ENCODE measurements around the gene ALKAL2.

The ALKAL2 gene

DNA sequence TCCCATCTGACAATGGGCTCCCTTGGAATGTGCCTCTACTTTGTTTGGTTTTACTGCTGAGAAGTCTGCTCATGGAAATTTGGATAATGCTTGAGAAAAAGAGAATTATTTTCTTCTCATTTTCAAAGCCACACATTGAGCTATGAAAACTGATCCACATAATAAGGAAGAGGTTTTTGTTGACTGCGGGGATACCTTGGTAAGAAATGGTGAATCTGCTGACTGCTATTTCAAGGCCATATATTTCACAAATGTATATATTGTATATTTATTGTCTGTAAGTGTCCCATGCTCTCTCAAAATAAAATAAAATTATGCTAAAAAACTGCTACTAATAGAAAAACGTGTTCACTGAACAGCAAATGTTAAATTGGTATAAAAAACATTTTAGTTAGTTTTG lies 39.2 kb downstream of the ALKAL2 start:
- DNase-seq (ENCODE audit: low read depth in 1 of 2, low spot score in 1 of 2), result no peak

- peak in 1 of 2 donors; percentile 29 for DNase-seq (ENCODE audit: low read depth in 1 of 2, low spot score in 1 of 2)
Measured at GRCh38 chr2:246489-247144, 41.3 kb downstream of the ALKAL2 start.

DNA sequence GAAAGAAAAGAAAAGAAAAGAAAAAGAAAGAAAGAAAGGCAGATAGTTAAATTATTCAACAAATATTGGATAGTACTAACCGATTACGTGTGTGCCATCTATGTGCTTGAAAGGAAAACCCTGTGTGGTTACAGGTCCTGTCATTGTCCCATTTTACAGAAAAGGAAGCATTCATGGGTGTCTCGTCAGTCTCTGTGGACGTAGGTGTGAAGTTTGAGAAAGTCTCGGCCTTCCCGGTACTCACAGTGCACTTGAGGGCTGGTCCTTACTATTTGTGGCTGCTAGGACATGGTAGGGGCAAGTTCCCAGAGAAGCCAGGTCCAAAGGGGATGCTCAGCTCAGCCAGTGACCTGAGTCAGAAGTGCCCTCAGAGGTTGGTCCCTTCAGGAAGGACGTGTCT lies 43.3 kb downstream of the ALKAL2 start:
- no peak for DNase-seq (ENCODE audit: low read depth in 1 of 2, low spot score in 1 of 2)

DNA sequence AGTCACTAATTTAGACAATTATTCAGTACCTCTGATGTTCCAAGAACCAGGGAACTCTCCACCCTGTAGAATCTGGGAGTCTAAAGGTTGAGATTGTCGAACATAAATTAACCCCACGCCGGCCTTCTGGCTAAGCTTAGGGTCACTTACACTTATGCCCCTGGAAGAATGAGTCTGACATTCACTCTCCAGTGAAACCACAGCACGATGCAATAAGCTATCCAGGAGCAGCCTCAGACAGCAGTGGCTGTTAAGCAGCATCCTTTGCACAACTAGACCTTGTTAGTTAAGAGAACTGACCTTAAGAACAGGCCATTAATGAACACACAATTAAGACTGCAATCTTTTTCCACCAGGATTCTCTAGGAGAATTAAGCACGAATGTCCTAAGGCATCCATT lies 49.0 kb downstream of the ALKAL2 start:
- no peak for DNase-seq (ENCODE audit: low read depth in 1 of 2, low spot score in 1 of 2)

- no peak for DNase-seq (ENCODE audit: low read depth in 1 of 2, low spot score in 1 of 2)
Measured at GRCh38 chr2:238431-238830, 49.5 kb downstream of the ALKAL2 start.

GRCh38 chr2:237878-238277 lies 50.0 kb downstream of the ALKAL2 start:
- no peak for DNase-seq (ENCODE audit: low read depth in 1 of 2, low spot score in 1 of 2)

DNA sequence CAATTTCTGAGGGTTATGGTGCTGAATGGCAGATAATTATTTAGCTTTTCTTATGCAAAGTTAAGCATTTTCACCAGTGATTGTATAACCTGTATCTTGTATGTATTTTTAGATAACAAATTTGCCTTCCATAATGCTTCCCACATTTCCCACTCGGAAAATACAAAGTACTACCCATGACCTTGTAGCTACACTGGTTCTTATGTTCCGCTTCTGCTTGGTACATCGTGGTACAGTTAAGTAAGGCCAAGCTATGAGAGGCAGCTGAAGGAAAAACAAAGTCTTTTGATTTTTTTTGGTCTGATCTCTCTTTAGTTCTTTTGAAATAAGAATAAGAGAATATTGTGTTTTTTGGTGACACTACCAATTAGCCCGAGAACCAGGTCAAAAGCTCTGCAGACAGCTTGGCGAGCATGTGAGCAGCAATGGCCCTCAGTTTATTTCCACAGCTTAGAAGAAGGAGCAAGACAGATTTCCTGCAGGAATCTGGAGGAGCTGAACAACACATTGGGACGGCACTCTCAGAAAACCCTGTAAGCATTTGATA lies 50.8 kb downstream of the ALKAL2 start:
- DNase-seq (ENCODE audit: low read depth in 1 of 2, low spot score in 1 of 2), result no peak

GRCh38 chr2:234421-234820 lies 53.5 kb downstream of the ALKAL2 start:
- DNase-seq (ENCODE audit: low read depth in 1 of 2, low spot score in 1 of 2), result no peak

GRCh38 chr2:233030-233429 lies 54.9 kb downstream of the ALKAL2 start:
- no peak for DNase-seq (ENCODE audit: low read depth in 1 of 2, low spot score in 1 of 2)

- no peak for DNase-seq (ENCODE audit: low read depth in 1 of 2, low spot score in 1 of 2)
Measured at GRCh38 chr2:231521-232185, 56.2 kb downstream of the ALKAL2 start.
